ENCODE data around the gene DIPK1B.

- TF ChIP-seq, protein P1, sequence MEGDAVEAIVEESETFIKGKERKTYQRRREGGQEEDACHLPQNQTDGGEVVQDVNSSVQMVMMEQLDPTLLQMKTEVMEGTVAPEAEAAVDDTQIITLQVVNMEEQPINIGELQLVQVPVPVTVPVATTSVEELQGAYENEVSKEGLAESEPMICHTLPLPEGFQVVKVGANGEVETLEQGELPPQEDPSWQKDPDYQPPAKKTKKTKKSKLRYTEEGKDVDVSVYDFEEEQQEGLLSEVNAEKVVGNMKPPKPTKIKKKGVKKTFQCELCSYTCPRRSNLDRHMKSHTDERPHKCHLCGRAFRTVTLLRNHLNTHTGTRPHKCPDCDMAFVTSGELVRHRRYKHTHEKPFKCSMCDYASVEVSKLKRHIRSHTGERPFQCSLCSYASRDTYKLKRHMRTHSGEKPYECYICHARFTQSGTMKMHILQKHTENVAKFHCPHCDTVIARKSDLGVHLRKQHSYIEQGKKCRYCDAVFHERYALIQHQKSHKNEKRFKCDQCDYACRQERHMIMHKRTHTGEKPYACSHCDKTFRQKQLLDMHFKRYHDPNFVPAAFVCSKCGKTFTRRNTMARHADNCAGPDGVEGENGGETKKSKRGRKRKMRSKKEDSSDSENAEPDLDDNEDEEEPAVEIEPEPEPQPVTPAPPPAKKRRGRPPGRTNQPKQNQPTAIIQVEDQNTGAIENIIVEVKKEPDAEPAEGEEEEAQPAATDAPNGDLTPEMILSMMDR (IDR thresholded peaks at IDR 0.05; ENCODE audit: insufficient read depth, low read depth, low read length): no peak
- TF ChIP-seq EZH2 (IDR thresholded peaks at IDR 0.05; ENCODE audit: insufficient read depth, low read length): no peak
Measured at GRCh38 chr9:136746155-136746490, 33.8 kb downstream of the DIPK1B start.

Measured in astrocyte (in vitro differentiated cells and primary cell).